ENCODE measurements around the gene PSPN.
"Not testable (repeated sequence)": the region's sequence is repeated elsewhere in the genome, so short reads cannot be mapped to it uniquely, and the experiment has no call there.

DNA sequence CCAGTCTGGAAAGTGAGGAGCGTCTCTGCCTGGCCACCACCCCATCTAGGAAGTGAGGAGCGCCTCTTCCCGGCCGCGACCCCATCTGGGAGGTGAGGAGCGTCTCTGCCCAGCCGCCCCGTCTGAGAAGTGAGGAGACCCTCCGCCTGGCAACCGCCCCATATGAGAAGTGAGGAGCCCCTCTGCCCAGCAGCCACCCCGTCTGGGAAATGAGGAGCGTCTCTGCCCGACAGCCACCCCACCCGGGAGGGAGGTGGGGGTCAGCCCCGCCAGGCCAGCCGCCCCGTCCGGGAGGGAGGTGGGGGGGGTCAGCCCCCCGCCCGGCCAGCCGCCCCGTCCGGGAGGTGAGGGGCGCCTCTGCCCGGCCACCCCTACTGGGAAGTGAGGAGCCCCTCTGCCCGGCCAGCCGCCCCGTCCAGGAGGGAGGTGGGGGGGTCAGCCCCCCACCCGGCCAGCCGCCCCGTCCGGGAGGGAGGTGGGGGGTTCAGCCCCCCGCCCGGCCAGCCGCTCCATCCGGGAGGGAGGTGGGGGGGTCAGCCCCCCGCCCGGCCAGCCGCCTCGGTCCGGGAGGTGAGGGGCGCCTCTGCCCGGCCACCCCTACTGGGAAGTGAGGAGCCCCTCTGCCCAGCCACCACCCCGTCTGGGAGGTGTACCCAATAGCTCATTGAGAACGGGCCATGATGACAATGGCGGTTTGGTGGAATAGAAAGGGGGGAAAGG lies 20.3 kb downstream of the PSPN start:
- TF ChIP-seq, protein P1, sequence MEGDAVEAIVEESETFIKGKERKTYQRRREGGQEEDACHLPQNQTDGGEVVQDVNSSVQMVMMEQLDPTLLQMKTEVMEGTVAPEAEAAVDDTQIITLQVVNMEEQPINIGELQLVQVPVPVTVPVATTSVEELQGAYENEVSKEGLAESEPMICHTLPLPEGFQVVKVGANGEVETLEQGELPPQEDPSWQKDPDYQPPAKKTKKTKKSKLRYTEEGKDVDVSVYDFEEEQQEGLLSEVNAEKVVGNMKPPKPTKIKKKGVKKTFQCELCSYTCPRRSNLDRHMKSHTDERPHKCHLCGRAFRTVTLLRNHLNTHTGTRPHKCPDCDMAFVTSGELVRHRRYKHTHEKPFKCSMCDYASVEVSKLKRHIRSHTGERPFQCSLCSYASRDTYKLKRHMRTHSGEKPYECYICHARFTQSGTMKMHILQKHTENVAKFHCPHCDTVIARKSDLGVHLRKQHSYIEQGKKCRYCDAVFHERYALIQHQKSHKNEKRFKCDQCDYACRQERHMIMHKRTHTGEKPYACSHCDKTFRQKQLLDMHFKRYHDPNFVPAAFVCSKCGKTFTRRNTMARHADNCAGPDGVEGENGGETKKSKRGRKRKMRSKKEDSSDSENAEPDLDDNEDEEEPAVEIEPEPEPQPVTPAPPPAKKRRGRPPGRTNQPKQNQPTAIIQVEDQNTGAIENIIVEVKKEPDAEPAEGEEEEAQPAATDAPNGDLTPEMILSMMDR (optimal IDR thresholded peaks at IDR 0.05 in 1 of 3, IDR thresholded peaks at IDR 0.05 in 1 of 3, conservative IDR thresholded peaks at IDR 0.05 in 1 of 3; ENCODE audit: extremely low read depth in 1 of 3, insufficient read depth in 2 of 3, low read length in 3 of 3): not testable (repeated sequence)
- not testable (repeated sequence) for TF ChIP-seq EZH2 (IDR thresholded peaks at IDR 0.05; ENCODE audit: low read length)

All from keratinocyte (primary cell).